MCF 10A (cell line): ENCODE results near the gene TCIRG1. TPM values are rescaled to one million over a fixed set of nuclear protein-coding genes. Genes with fewer than 3 reads are reported as not detected.
"Not testable (repeated sequence)": the region's sequence is repeated elsewhere in the genome, so short reads cannot be mapped to it uniquely, and the experiment has no call there.

Experiments
- BruUV-seq: library from RNA; stranded (reverse); fragments of 400-500 nt; replicated peaks from 2 replicates; lab custom pipeline; 2021; lab: Mats Ljungman, UMichigan
- CTCF ChIA-PET: fragments of 300-600 bp; sonication (Branson Sonifier 250); formaldehyde crosslinking; extraction: SDS; loops from one replicate; lab custom pipeline; 2021; ENCODE audit warnings: antibody characterized with exemption, inconsistent platforms; lab: Yijun Ruan, JAX
- POLR2A ChIA-PET: fragments of 300-600, 350-650 bp; sonication (Branson Sonifier 250); formaldehyde crosslinking; extraction: SDS; loops from one replicate; lab custom pipeline; 2020; ENCODE audit warnings: antibody characterized with exemption, inconsistent platforms; lab: Yijun Ruan, JAX
- DNase-seq: peaks from one replicate; pipeline ENCODE4 v3.0.0-alpha.2; 2018; ENCODE audit not compliant: unreplicated experiment
- H3K27ac Mint-ChIP-seq: one replicate; pipeline ENCODE4 v1.8.0; 2022; ENCODE audit warnings: mild to moderate bottlenecking, low read depth, mixed read lengths; ENCODE audit not compliant: unreplicated experiment
- H3K27me3 Mint-ChIP-seq: one replicate; pipeline ENCODE4 v1.8.0; 2022; ENCODE audit warnings: mixed read lengths; ENCODE audit not compliant: insufficient read depth, unreplicated experiment
- H3K36me3 Mint-ChIP-seq: one replicate; pipeline ENCODE4 v1.8.0; 2022; ENCODE audit warnings: mild to moderate bottlenecking, moderate library complexity, mixed read lengths; ENCODE audit not compliant: insufficient read depth, unreplicated experiment
- H3K4me1 Mint-ChIP-seq: one replicate; pipeline ENCODE4 v1.8.0; 2022; ENCODE audit warnings: mixed read lengths; ENCODE audit not compliant: insufficient read depth, unreplicated experiment
- H3K4me3 Mint-ChIP-seq: one replicate; pipeline ENCODE4 v1.8.0; 2022; ENCODE audit warnings: mild to moderate bottlenecking, moderate library complexity, mixed read lengths; ENCODE audit not compliant: unreplicated experiment
- H3K9me3 Mint-ChIP-seq: one replicate; pipeline ENCODE4 v1.8.0; 2022; ENCODE audit warnings: mixed read lengths; ENCODE audit not compliant: unreplicated experiment
- intact Hi-C: fragments of 100-400 bp; cut with micrococcal nuclease; formaldehyde crosslinking; loops from 2 replicates; pipeline ENCODE4 v1.14.1; 2022
- total RNA-seq: library from RNA; stranded (reverse); gene quantifications from 2 replicates; pipeline ENCODE4 v1.2.3, GENCODE V29; 2022
- TF ChIP-seq, protein P1 (sequence below): fragments of 200-600 bp; IDR thresholded peaks from one replicate; pipeline ENCODE4 v1.8.0; 2022; ENCODE audit warnings: antibody characterized with exemption, mild to moderate bottlenecking; ENCODE audit not compliant: unreplicated experiment

Gene TCIRG1
- total RNA-seq, 1 experiment from 2014 or later, result 12.3 TPM

DNA sequence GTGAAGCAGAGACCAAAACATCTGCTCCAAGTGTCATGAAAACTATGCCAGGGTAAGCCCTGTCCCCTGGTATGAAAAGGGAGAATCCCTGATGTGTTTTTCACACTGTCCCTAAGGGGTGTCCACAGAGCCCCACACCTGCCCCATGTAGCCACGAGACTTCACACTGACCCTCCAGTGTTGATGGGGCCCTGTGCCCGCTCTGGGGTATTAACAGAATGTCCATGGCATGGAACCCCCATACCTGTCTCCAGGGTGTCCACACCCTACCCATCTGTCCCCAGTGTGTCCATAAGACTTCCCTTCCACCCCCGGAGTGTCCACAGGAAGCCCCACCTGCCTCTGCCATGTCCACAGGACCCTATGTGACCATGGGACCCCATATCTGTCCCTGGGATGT lies 43.7 kb upstream of the TCIRG1 start:
- H3K27me3 Mint-ChIP-seq, intact Hi-C loops, BruUV-seq, H3K4me1 Mint-ChIP-seq, H3K9me3 Mint-ChIP-seq, DNase-seq, H3K4me3 Mint-ChIP-seq, CTCF ChIA-PET, H3K27ac Mint-ChIP-seq, H3K36me3 Mint-ChIP-seq, POLR2A ChIA-PET: not testable (repeated sequence)

DNA sequence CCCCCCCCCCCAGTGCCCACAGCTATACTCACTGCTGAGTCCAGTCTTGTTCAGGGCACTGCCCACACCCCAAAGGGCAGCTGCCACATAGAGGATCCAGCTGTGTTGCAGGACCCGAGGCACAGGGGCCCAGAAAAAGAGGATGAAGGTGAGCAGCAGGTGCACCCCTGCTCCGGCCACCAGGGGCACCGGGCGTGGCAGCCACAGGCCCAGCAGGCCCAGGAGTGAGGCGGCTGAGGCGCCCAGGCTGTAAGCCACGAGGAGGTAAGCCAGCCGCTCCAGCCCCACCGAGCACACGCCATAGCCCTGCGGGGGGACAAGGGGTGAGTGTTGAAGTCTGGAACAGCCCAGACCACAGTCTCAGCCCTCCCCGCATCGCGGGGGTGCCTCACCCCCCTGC lies 43.2 kb upstream of the TCIRG1 start:
- DNase-seq, BruUV-seq, intact Hi-C loops, H3K9me3 Mint-ChIP-seq, H3K4me3 Mint-ChIP-seq, H3K36me3 Mint-ChIP-seq, POLR2A ChIA-PET, CTCF ChIA-PET, H3K27me3 Mint-ChIP-seq, H3K4me1 Mint-ChIP-seq, H3K27ac Mint-ChIP-seq: not testable (repeated sequence)

DNA sequence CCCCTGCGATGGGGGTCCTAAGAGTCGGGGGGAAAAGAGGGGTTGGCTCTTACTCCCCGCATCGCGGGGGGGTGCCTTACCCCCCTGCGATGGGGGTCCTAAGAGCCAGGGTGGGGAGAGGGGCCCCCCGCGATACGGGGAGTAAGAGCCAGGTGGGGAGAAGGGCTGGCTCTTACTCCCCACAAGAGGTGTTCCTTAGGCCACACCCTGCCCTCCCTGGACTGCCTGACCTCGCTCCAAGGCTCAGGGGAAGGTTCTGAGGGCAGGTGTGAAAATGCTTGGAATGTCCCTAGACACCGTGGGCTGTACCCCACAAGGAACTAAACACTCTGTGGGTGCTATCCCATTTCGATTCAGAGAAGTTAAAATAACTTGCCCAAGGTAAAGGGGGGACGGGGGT lies 42.8 kb upstream of the TCIRG1 start:
- Mint-ChIP-seq H3K36me3 (peaks cover 9% of the 10 kb centered on the region), H3K4me1 (no peaks in the 10 kb centered on the region), H3K9me3 (no peaks in the 10 kb centered on the region), H3K27me3 (no peaks in the 10 kb centered on the region), H3K27ac (no peak overlapping the region), H3K4me3 (no peak overlapping the region)
- intact Hi-C loops, result no loop called here
- POLR2A ChIA-PET, result no interaction called here
- no peak for DNase-seq
- CTCF ChIA-PET, result no interaction called here
- BruUV-seq, result no TSS peak
- TF ChIP-seq, protein P1, sequence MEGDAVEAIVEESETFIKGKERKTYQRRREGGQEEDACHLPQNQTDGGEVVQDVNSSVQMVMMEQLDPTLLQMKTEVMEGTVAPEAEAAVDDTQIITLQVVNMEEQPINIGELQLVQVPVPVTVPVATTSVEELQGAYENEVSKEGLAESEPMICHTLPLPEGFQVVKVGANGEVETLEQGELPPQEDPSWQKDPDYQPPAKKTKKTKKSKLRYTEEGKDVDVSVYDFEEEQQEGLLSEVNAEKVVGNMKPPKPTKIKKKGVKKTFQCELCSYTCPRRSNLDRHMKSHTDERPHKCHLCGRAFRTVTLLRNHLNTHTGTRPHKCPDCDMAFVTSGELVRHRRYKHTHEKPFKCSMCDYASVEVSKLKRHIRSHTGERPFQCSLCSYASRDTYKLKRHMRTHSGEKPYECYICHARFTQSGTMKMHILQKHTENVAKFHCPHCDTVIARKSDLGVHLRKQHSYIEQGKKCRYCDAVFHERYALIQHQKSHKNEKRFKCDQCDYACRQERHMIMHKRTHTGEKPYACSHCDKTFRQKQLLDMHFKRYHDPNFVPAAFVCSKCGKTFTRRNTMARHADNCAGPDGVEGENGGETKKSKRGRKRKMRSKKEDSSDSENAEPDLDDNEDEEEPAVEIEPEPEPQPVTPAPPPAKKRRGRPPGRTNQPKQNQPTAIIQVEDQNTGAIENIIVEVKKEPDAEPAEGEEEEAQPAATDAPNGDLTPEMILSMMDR, result no peak

DNA sequence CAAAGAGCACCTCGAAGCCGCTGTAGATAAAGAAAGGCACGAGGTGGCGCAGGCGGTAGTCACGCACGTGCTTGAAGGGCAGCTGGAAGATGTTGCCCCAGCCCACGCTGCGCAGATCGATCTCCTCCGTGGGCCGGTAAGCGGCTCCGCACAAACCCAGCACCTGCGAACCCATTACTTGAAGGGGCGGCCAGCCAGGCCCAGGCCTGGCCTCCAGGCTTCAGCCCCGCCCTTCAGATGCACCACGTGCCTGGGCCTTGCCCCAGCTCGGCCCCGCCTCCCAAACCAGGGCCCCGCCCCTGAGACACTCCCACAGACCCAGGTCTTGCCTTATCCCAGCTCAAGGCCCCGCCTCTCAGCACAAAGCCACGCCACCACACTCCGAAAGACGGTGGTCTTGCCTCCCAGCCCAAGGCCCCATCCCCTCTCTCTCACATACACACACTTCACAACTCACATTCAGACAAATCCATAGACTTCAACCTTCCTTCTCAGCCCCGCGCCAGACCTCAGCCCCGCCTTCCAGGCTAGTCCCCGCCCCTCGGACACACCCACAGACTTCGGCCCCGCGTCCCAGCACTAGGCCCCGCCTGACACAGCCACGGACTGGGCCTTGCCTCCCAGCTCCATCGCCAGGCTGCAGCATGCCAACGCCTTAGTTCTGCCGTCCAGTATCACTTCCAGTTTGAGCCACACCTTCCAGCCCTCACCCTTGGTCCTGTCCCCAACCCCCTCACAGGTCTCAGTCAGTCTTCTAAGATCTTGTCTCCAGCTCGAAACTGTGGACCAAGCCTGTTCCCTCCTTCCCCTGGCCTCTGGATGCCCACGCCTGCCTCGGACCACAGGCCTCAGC lies 42.0 kb upstream of the TCIRG1 start:
- POLR2A ChIA-PET, result interaction anchor here (0.6 to 1.2 kb wide), 2 partner anchors 11 to 18 kb away, joined by 3 read pairs; no protein-coding TSS in a partner anchor
- TF ChIP-seq, protein P1, result no peak
- no peaks in the 10 kb centered on the region for H3K9me3 Mint-ChIP-seq
- intact Hi-C loops, result no loop called here
- peak; percentile 46 for DNase-seq
- H3K36me3 Mint-ChIP-seq, result peaks cover 9% of the 10 kb centered on the region
- H3K4me1 Mint-ChIP-seq, result no peaks in the 10 kb centered on the region
- H3K27ac Mint-ChIP-seq, result no peak overlapping the region
- CTCF ChIA-PET, result no interaction called here
- H3K4me3 Mint-ChIP-seq, result no peak overlapping the region
- no peaks in the 10 kb centered on the region for H3K27me3 Mint-ChIP-seq
- no TSS peak for BruUV-seq

DNA sequence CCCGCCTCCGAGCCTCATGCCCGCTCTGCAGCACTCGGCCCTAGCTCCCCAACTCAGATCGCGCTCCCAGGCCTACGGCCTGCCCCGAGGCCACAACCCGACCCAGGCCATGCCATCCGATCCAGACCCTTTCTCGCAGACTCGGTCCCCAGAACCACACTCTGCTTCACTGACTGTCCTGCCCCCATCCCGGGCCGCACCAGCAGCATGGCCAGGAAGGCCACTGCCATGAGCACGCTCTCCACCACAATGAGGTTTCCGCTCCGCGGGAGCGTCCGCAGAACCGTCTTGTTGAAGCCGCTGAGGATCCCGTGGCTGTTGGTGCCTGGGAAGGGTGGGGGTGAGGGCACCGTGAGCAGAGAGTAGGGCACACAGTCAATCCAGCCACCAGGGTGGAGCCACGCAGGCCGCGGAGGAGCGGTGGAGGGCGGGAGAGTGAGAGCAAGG lies 41.3 kb upstream of the TCIRG1 start:
- no peak overlapping the region for H3K27ac Mint-ChIP-seq
- peaks cover 9% of the 10 kb centered on the region for H3K36me3 Mint-ChIP-seq
- no TSS peak for BruUV-seq
- H3K4me3 Mint-ChIP-seq, result no peak overlapping the region
- no peak for DNase-seq
- POLR2A ChIA-PET, result interaction anchor here (1.2 kb wide), 1 partner anchor 11 kb away, joined by 3 read pairs; no protein-coding TSS in a partner anchor
- TF ChIP-seq, protein P1, result no peak
- H3K4me1 Mint-ChIP-seq, result no peaks in the 10 kb centered on the region
- H3K27me3 Mint-ChIP-seq, result no peaks in the 10 kb centered on the region
- no peaks in the 10 kb centered on the region for H3K9me3 Mint-ChIP-seq
- CTCF ChIA-PET, result no interaction called here
- intact Hi-C loops, result no loop called here
